SU-DHL-6 (cell line): ENCODE results near the gene SUMO4.

Experiments used
- H2AFZ ChIP-seq: fragments of 200-600 bp; sonication (generic); 2 replicates; pipeline ENCODE4 v1.6.1; 2014; ENCODE audit warnings: low read depth, mild to moderate bottlenecking, moderate library complexity, mixed read lengths, antibody characterized with exemption, low read length; ENCODE audit not compliant: severe bottlenecking
- H3F3A ChIP-seq: fragments of 200-600 bp; shearing (Covaris generic); 2 replicates; pipeline ENCODE4 v1.6.0; 2016; ENCODE audit warnings: antibody characterized with exemption, mild to moderate bottlenecking; ENCODE audit not compliant: insufficient read depth
- H3K27ac ChIP-seq: fragments of 200-600 bp; sonication (generic); 2 replicates; pipeline ENCODE4 v1.5.1; 2016; ENCODE audit warnings: low read depth, mild to moderate bottlenecking, low read length, moderate library complexity, mixed read lengths
- H3K27me3 ChIP-seq: fragments of 200-600 bp; sonication (generic), shearing (Covaris generic); 2 replicates; pipeline ENCODE4 v1.6.0; 2014; ENCODE audit warnings: mild to moderate bottlenecking, low read length
- H3K36me3 ChIP-seq: fragments of 200-600 bp; sonication (generic); 2 replicates; pipeline ENCODE4 v1.6.1; 2014; ENCODE audit warnings: mild to moderate bottlenecking, low read length, mixed read lengths
- H3K4me2 ChIP-seq: fragments of 300-600, 200-600 bp; shearing (Covaris generic), sonication (generic); 2 replicates; pipeline ENCODE4 v1.6.0; 2014; ENCODE audit warnings: low read length, low read depth, mild to moderate bottlenecking; ENCODE audit not compliant: poor library complexity, severe bottlenecking
- H3K4me3 ChIP-seq: fragments of 200-600 bp; sonication (generic); 2 replicates; pipeline ENCODE4 v1.5.1; 2014; ENCODE audit warnings: antibody characterized with exemption, low read length, mild to moderate bottlenecking, mixed read lengths; ENCODE audit not compliant: insufficient read depth, poor library complexity, severe bottlenecking
- H3K79me2 ChIP-seq: fragments of 200-600 bp; sonication (generic); 2 replicates; pipeline ENCODE4 v1.6.1; 2014; ENCODE audit warnings: mild to moderate bottlenecking, low read length, moderate library complexity; ENCODE audit not compliant: insufficient read depth
- H3K9ac ChIP-seq: fragments of 200-600 bp; sonication (generic); 2 replicates; pipeline ENCODE4 v1.7.0; 2014; ENCODE audit warnings: mild to moderate bottlenecking, low read length
- H3K9me2 ChIP-seq: fragments of 200-600 bp; sonication (generic); replicated peaks from 2 replicates; pipeline ENCODE4 v1.6.1; 2014; ENCODE audit warnings: low read length; ENCODE audit not compliant: insufficient read depth
- H3K9me3 ChIP-seq: fragments of 200-600 bp; sonication (generic); 2 replicates; pipeline ENCODE4 v1.6.1; 2014; ENCODE audit warnings: low read length, mixed read lengths; ENCODE audit not compliant: insufficient read depth
- H4K20me1 ChIP-seq: fragments of 200-600 bp; sonication (generic); 2 replicates; pipeline ENCODE4 v1.6.1; 2014; ENCODE audit warnings: low read depth, mild to moderate bottlenecking, antibody characterized with exemption, low read length, moderate library complexity, mixed read lengths
- CTCF ChIP-seq: fragments of 200-600 bp; sonication (generic); IDR thresholded peaks from one replicate; pipeline ENCODE4 v1.5.1; 2017; ENCODE audit warnings: antibody characterized with exemption, mild to moderate bottlenecking, low read length, moderate library complexity; ENCODE audit not compliant: insufficient read depth, poor library complexity, severe bottlenecking
- EZH2phosphoT487 ChIP-seq: fragments of 200-600 bp; sonication (generic), shearing (Covaris generic); conservative IDR thresholded peaks from 2 replicates; pipeline ENCODE4 v1.6.1; 2018; ENCODE audit warnings: mild to moderate bottlenecking, antibody characterized with exemption, low read length, moderate library complexity, mixed read lengths

The SUMO4 gene

GRCh38 chr6:149437212-149437611, 37.1 kb downstream of the SUMO4 start:
- no peaks in the 10 kb centered on the region for H4K20me1 ChIP-seq
- no peak overlapping the region for H3K4me3 ChIP-seq
- no peaks in the 10 kb centered on the region for H3K9me3 ChIP-seq
- no peaks in the 10 kb centered on the region for H3K9me2 ChIP-seq
- H3K9ac ChIP-seq, result no peak overlapping the region
- no peak overlapping the region for H2AFZ ChIP-seq
- no peaks in the 10 kb centered on the region for H3F3A ChIP-seq
- H3K4me2 ChIP-seq, result no peak overlapping the region
- H3K27ac ChIP-seq, result no peak overlapping the region
- no peaks in the 10 kb centered on the region for H3K27me3 ChIP-seq
- TF ChIP-seq EZH2phosphoT487, result no peak
- no peak for TF ChIP-seq CTCF
- no peaks in the 10 kb centered on the region for H3K36me3 ChIP-seq
- no peaks in the 10 kb centered on the region for H3K79me2 ChIP-seq

- no peaks in the 10 kb centered on the region for H3K9me2 ChIP-seq
- TF ChIP-seq EZH2phosphoT487, result no peak
- no peak for TF ChIP-seq CTCF
These were observed 38.8 kb downstream of the SUMO4 start for GRCh38 chr6:149438855-149439254.

GRCh38 chr6:149439626-149440025, 39.6 kb downstream of the SUMO4 start:
- H3K4me2 ChIP-seq, result no peak overlapping the region

More at GRCh38 chr6:149438855-149439254, 38.8 kb downstream of the SUMO4 start:
- H3K27me3 ChIP-seq, result no peaks in the 10 kb centered on the region
- no peaks in the 10 kb centered on the region for H4K20me1 ChIP-seq
- H3K79me2 ChIP-seq, result no peaks in the 10 kb centered on the region
- H3F3A ChIP-seq, result no peaks in the 10 kb centered on the region
- no peaks in the 10 kb centered on the region for H3K36me3 ChIP-seq
- no peak overlapping the region for H3K4me3 ChIP-seq
- H2AFZ ChIP-seq, result no peak overlapping the region
- no peak overlapping the region for H3K9ac ChIP-seq
- H3K27ac ChIP-seq, result no peak overlapping the region
- H3K4me2 ChIP-seq, result no peak overlapping the region
- H3K9me3 ChIP-seq, result no peaks in the 10 kb centered on the region

More at GRCh38 chr6:149439626-149440025, 39.6 kb downstream of the SUMO4 start:
- no peak overlapping the region for H3K4me3 ChIP-seq
- H4K20me1 ChIP-seq, result no peaks in the 10 kb centered on the region
- no peaks in the 10 kb centered on the region for H3K79me2 ChIP-seq
- no peaks in the 10 kb centered on the region for H3K27me3 ChIP-seq
- H2AFZ ChIP-seq, result no peak overlapping the region
- H3F3A ChIP-seq, result no peaks in the 10 kb centered on the region
- TF ChIP-seq EZH2phosphoT487 (no peak), CTCF (no peak)
- no peaks in the 10 kb centered on the region for H3K36me3 ChIP-seq
- H3K9me2 ChIP-seq, result no peaks in the 10 kb centered on the region
- no peak overlapping the region for H3K9ac ChIP-seq
- no peak overlapping the region for H3K27ac ChIP-seq
- H3K9me3 ChIP-seq, result no peaks in the 10 kb centered on the region
